ENCODE results near the gene CACNA1D.

CACNA1D gene

GRCh38 chr3:53502737-53503136, 8.3 kb downstream of the CACNA1D start:
- no peak for DNase-seq (ENCODE audit: low spot score)
- Histone ChIP-seq H3K27ac (no peak overlapping the region), H3K4me3 (no peak overlapping the region)
- TF ChIP-seq CTCF (IDR thresholded peaks at IDR 0.05): no peak

- no peak for TF ChIP-seq CTCF (IDR thresholded peaks at IDR 0.05)
- Histone ChIP-seq H3K4me3 (no peak overlapping the region), H3K27ac (no peak overlapping the region)
- DNase-seq (ENCODE audit: low spot score): no peak
Measured at GRCh38 chr3:53503195-53503594, 8.8 kb downstream of the CACNA1D start.

- no peak overlapping the region for H3K4me3 ChIP-seq
- TF ChIP-seq CTCF (IDR thresholded peaks at IDR 0.05): no peak
- DNase-seq (ENCODE audit: low spot score): no peak
- no peak overlapping the region for H3K27ac ChIP-seq
Measured at GRCh38 chr3:53506110-53506762, 11.8 kb downstream of the CACNA1D start.

GRCh38 chr3:53506763-53507145, 12.3 kb downstream of the CACNA1D start:
- Histone ChIP-seq H3K4me3 (no peak overlapping the region), H3K27ac (no peak overlapping the region)
- TF ChIP-seq CTCF (IDR thresholded peaks at IDR 0.05): no peak
- no peak for DNase-seq (ENCODE audit: low spot score)

GRCh38 chr3:53509494-53509893, 15.1 kb downstream of the CACNA1D start:
- DNase-seq (ENCODE audit: low spot score): no peak
- H3K4me3 ChIP-seq: no peak overlapping the region
- no peak for TF ChIP-seq CTCF (IDR thresholded peaks at IDR 0.05)
- H3K27ac ChIP-seq: no peak overlapping the region

GRCh38 chr3:53510508-53510907, 16.1 kb downstream of the CACNA1D start:
- Histone ChIP-seq H3K27ac (no peak overlapping the region), H3K4me3 (no peak overlapping the region)
- DNase-seq (ENCODE audit: low spot score): no peak
- TF ChIP-seq CTCF (IDR thresholded peaks at IDR 0.05): no peak

GRCh38 chr3:53511246-53511645, 16.8 kb downstream of the CACNA1D start:
- TF ChIP-seq CTCF (IDR thresholded peaks at IDR 0.05): no peak
- no peak overlapping the region for H3K4me3 ChIP-seq
- H3K27ac ChIP-seq: no peak overlapping the region
- no peak for DNase-seq (ENCODE audit: low spot score)

All from coronary artery (tissue), 2 donors.